Raji (cell line): ENCODE data around the gene VIPR2.

Experiments used
- POLR2A ChIP-seq: IDR thresholded peaks from 2 replicates; pipeline ENCODE4 v1.6.1; 2011; ENCODE audit warnings: low read depth, low read length, control low read depth; ENCODE audit not compliant: insufficient read depth

VIPR2 gene

DNA sequence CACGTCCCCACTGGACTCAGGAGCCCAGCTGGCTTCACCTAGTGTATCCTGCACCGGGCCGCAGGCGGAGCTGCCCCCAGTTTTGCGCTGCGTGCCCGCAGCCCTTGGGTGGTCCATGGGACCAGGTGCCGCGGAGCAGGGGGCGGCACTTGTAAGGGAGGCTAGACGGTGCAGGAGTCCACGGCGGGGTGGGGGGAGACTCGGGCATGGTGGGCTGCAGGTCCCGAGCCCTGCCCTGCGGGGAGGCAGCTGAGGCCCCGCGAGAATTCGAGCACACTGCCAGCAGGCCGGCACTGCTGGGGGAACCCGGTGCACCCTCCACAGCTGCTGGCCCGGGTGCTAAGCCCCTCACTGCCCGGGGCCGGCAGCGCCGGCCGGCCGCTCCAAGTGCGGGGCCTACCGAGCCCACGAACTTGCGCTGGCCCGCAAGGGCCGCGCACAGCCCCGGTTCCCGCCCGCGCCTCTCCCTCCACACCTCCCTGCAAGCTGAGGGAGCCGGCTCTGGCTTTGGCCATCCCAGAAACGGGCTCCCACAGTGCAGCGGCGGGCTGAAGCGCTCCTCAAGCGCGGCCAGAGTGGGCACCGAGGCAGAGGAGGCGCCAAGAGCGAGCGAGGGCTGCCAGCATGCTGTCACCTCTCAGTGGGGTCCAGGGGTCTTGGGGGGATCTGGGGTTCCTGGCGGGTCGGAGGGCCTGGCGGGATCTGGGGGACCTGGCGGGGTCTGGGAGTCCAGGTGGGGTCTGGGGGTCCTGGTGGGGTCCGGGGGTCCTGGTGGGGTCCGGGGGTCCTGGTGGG, 81.4 kb downstream of the VIPR2 start:
- no peak for TF ChIP-seq POLR2A

DNA sequence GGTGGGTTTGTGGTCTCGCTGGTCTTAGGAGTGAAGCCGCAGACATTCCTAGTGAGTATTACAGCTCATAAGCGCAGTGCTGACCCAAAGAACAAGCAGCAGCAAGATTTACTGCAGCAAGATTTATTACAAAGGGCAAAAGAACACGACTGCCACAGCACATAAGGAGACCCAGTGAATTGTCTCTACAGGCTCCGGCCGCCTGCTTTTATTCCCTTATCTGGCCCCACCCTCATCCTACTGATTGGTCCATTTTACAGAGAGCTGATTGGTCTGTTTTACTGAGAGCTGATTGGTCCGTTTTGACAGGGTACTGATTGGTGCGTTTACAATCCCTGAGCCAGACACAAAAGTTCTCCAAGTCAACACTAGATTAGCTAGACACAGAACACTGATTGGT, 82.1 kb downstream of the VIPR2 start:
- no peak for TF ChIP-seq POLR2A

DNA sequence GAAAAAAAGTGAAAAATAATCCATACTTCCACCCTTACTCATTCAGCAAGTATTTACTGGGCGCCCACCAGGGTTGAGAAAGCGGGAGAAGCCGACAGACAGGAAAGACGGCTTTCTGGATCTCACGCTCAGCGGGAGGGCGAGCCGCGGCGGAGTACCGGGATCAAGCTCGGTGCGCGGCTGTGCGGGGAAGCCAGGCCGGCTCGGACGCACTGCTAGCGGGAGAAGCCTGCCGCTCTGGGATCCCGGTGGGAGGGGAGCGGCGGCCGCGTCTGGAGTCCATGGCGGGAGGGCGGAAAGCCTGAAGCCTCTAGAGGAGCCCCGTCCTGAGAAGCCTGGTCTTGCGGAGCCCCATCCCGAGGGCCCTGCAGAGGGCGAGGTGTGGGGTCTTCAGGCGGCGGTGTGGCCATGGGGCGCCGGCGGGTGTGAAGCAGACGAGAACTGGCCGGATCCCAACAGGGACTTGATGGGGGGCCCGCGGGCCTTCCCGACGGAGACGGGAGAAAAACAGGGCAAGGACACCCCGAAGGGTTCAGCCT, 82.9 kb downstream of the VIPR2 start:
- TF ChIP-seq POLR2A = no peak

DNA sequence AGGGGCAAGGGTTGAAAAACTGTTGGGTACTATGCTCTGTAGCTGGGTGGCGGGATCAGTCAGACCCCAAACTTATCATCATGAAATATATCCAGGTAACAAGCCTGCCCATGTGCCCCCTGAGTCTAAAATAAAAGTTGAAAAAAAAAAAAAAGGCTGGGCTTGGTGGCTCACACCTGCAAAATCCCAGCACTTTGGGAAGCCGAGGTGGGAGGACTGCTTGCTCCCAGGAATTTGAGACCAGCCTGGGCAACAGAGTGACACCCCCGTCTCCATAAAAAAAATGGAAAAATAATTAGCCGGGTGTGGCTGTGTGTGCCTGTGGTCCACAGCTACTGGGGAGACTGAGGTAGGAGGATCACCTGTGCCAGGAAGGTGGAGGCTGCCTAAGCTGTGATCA, 83.5 kb downstream of the VIPR2 start:
- no peak for TF ChIP-seq POLR2A

DNA sequence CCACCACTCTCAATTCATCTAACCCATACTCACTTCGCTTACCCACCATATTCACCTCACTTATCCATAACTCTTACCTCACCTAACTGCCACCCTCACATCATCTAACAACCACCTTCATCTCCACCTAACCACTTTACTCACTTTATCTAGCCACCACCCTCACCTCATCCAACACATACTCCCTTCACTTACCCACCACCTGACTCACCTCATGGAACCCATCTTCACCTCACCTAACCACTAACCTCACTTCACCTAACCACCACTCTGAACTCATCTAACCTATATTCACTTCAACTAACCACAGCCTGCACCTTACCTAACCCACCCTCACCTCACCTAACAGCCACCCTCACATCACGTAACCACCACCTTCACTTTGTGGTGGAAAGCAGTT, 84.2 kb downstream of the VIPR2 start:
- TF ChIP-seq POLR2A = no peak

DNA sequence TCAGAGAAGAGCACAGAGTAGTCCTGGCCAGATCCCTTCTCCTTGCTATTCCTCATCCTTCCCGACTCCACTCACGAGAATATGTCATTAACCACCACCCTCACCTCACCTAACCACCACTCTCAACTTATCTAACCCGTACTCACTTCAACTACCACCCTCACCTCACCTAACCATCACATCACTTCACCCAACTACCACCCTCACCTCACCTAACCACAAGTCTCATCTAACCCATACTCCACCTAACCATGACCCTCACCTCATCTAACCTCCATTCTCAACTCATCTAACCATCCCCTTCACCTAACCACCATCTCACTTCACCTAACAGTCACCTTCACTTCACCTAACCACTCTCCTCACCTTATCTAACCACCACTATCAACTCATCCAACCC, 85.0 kb downstream of the VIPR2 start:
- TF ChIP-seq POLR2A = no peak

DNA sequence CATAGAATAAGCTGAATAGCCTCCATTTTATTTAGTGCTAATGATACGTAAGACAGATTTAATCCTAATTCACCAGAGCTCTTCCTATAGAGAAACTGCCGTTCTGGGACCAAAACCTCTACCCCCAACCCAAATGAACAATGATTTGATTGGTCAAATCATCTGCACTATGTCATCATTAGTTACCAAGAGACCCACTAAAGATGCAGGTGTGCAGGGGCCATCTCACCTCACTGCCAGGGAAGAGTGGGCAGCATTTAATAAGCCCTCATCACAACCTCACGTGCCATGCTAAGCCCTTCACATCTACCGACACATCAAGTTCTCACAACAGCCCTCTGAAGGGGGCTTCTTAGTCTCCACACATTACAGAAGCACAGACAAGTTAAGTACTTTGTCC, 87.0 kb downstream of the VIPR2 start:
- TF ChIP-seq POLR2A = no peak

DNA sequence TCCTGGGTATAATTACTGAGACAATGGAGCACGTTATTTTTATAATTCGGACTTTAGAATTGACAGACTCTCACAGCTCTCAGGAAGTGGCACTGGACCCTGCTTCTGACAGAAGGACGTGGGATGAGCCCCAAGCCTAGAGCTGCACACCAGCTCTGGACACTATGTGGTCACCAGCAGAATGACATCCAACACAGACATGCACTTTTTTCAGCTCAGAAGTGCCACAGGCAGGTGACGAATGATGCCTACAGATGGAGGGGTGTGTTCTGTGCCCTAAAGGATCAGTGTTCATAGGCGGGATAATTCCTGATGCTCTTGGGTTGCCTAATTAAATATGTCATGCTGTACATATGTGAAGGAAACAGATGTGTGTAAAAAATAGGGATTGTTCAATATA, 87.9 kb downstream of the VIPR2 start:
- no peak for TF ChIP-seq POLR2A

DNA sequence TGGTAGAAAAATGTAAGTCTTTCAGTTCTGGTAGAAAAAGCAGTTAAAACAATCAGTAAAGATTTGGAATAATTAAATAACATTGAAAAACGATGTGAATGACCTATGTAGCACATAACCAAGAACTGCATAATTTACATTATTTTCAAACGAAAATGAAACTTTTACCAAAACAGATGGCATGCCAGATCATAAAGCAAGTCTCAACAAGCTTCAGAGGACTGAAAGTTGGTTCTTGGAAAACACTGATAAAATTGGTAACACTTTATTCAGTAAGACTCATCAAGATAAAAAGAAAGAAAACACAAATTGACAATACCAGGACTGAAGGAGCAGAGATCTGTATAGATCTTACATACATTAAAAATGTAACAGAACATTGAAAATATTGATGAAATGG, 92.8 kb downstream of the VIPR2 start:
- no peak for TF ChIP-seq POLR2A

DNA sequence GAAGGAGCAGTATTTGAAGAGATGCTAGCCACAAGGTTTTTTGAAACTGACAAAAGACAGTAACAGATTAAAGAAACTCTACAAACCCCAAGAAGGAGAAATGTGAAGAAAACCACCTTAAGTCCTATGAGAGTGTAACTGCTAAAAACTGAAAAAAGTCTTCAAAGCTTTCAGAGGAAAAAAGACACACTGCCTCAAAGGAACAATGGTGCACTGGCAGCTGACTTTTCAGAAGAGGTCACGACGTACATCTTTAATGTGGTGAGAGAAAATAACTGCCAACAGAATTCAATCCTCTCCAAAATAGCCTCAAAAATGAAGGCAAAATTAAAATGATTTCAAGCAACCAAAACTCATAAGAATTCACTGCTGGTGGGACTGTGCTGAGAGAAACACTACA, 94.0 kb downstream of the VIPR2 start:
- TF ChIP-seq POLR2A = no peak

DNA sequence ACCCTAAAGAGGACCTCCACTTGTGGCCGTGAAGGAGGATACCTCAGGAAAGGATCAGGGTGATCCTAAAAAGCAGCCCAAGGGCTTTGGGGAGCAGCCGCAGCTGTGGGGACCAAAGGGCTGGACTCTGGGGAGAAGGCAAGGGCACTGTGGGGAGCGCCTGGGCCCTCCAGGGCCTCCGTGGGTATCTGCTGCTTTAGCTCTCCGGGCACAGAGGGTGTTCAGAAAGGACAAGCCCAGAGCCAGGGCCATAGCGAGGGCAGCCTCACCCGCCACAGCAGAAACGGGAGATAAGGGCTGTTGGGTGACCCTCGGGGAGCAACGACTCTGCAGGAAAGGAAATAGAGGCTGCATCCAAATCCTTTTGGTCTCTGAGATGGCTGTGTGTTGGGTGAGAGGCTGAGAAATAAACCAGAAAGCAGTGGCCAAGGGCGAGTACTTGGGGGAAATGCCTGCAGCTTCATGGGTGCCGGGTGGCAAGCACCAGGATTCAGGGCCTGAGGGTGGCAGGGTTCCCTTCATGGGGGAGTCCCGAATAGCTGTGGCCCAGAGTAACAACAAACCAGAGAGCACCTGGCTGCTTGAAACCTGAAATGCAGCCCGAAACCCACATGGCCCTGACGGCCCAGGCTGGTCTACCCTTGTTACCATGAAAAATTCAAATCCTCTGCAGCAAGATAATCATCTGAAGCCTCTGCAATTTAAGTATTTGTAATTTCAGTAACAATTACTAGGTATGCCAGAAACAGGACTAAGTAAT, 95.2 kb downstream of the VIPR2 start:
- no peak for TF ChIP-seq POLR2A

DNA sequence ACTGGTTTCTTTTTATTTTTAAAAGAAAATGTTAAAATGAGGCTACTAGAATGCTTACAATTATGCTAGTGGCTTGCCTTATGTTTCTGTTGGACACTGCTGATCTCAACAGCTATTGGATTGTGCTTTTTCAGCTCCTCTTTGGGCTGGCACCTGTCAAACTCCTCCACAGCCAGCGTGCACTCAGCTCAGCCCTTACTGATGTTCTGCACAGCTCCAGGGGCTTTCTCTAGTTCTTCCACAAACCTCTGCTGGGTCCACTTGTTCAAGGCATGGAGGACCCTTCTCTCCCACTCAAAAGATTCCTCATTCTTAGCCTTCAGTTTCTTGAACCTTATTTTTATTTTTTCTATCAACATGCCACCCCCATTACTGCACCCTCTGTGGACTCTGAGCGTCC, 96.0 kb downstream of the VIPR2 start:
- no peak for TF ChIP-seq POLR2A

DNA sequence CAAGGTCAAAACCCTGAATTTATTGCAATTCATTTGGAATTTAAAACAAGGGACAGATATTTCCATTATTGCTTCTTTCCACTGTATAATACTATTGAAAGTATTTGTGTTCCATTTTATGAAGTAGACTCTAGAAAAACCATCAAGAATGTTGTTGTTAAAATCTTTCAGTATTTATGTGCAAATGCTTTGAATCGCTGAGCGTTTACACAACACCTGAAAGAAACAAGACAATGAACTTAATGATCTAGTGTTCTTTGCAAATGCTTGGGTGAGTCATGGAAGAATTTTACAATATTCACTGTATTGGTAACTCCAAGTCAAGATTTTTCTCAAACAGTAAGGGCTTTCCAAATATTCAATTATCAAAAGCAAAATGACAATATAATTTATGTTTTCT, 97.1 kb downstream of the VIPR2 start:
- no peak for TF ChIP-seq POLR2A

DNA sequence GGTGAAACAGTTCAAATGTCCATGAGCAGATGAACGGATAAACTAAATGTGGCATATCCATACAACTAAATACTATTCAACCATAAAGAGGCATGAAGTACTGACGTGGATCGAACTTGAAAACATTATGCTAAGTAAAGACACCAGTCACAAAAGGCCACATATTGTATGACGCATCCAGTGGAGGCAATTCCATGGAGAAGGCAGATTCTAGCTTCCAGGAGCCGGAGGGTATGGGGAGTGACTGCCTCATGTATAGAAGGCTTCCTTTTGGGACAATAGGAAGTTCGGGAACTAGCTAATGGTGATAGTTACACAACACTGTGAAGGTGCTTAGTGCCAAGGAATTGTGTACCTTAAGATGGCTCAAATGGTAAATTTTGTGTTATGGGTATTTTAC, 98.4 kb downstream of the VIPR2 start:
- TF ChIP-seq POLR2A = no peak

DNA sequence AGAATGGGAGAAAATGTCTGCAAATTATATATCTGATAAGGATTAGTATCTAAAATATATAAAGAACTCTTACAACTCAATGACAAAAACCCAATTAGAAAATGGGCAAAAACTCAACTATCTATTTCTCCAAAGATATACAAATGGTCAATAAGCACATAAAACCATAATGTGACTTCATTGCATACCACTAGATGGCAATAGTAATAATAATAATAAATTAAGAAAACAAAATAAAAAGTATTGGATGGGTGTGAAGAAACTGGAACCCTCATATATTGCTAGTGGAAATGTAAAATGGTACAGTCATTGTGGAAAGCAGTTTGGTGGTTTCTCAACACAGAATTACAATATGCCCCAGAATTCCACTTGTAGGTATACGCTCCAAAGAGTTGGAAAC, 98.8 kb downstream of the VIPR2 start:
- TF ChIP-seq POLR2A = no peak

DNA sequence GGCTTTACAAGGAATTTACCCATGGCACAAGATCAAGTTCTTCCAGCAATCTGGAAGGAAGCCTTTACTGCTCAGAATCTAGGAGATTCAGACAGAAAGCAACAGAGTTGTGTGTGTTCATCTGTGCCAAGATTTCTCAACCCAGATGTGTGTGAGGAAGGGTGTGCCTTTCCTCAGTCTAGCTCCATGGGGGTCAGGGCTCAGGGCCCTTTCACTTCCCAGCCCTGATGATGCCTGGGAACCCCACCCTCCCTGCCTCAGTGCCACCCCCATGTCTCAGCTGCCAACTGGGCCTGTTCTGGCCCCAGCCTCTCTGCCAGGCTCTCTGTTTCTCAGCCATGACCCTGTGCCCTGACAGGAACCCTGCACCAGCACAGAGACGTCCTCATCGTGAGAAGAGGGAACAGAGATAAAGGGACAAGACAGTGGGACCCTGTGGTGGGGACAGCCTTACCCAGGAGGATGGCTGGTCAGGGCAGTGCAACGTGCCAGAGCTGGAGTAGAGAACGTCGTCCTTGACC, 102.0 kb downstream of the VIPR2 start:
- no peak for TF ChIP-seq POLR2A
